GM12873 (cell line): ENCODE data around the gene SLC30A4.

Source experiments
- TF ChIP-seq, protein P1 (sequence below): IDR thresholded peaks from 2 replicates; pipeline ENCODE4 v1.5.1; 2012; ENCODE audit warnings: low read depth, mild to moderate bottlenecking, moderate library complexity, low read length, control low read depth; ENCODE audit not compliant: insufficient read depth; ENCODE audit errors: missing control alignments

The SLC30A4 gene

DNA sequence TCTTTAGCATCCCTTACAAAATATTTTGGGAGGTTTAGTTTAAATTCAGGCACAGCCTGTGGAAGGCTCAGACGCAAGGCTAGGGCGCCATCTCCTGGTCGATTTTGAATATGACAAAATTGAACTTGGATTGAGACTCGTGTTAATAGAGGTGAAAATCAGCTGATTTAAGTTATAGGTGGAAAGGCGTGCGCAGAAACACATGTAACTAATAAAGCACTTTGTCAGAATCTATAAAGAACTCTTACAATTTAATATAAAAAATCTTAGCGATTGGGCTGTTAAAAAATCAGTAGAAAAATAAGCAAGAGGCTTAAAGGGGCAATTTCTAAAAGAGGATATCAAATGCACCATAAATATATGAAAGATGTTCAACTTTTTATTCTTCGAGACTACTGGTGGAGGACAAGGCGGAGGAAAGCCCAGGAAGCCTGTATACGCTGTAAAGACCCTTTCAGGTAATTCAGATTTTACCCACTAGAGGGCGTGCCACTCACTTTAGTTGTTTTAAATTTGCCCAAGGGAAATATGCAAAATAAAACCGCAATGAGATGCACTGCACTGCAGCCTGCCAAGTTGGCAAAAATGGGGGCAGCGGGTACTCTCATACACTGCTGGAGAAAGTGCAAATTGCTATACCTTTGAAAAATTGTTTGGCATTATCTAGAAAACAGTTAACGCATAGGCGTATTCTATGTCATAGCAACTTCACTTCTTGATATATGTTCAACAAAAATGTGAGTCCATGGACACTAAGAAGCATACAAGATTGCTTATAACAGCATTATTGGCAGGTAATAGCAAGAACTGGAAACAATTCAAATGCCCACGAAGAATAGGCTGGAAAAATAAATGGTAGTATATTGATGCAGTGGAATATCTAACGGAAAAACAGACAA lies 64.7 kb downstream of the SLC30A4 start:
- TF ChIP-seq, protein P1, sequence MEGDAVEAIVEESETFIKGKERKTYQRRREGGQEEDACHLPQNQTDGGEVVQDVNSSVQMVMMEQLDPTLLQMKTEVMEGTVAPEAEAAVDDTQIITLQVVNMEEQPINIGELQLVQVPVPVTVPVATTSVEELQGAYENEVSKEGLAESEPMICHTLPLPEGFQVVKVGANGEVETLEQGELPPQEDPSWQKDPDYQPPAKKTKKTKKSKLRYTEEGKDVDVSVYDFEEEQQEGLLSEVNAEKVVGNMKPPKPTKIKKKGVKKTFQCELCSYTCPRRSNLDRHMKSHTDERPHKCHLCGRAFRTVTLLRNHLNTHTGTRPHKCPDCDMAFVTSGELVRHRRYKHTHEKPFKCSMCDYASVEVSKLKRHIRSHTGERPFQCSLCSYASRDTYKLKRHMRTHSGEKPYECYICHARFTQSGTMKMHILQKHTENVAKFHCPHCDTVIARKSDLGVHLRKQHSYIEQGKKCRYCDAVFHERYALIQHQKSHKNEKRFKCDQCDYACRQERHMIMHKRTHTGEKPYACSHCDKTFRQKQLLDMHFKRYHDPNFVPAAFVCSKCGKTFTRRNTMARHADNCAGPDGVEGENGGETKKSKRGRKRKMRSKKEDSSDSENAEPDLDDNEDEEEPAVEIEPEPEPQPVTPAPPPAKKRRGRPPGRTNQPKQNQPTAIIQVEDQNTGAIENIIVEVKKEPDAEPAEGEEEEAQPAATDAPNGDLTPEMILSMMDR = peak; percentile 63

DNA sequence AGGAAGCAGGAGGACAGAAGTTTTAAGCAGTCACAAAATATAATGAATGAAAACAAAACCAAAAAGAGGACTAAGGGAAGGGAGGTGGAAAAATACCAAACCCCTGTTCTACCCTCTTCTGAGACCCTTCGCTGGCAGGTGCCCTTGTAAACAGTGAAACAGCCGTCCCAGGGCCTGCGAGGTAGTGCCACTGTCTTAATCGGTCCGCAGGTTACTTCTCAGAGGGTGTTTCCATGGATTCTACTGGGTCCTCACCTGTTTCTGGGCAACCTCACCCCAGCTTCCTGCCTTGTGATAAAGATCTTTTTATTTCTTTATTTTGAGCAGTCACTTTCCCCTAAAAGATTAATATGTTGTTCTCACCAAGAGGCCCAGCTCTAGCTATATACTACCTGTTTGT lies 65.3 kb downstream of the SLC30A4 start:
- TF ChIP-seq, protein P1 = no peak

GRCh38 chr15:45456212-45457106 lies 66.1 kb downstream of the SLC30A4 start:
- TF ChIP-seq, protein P1 = no peak

DNA sequence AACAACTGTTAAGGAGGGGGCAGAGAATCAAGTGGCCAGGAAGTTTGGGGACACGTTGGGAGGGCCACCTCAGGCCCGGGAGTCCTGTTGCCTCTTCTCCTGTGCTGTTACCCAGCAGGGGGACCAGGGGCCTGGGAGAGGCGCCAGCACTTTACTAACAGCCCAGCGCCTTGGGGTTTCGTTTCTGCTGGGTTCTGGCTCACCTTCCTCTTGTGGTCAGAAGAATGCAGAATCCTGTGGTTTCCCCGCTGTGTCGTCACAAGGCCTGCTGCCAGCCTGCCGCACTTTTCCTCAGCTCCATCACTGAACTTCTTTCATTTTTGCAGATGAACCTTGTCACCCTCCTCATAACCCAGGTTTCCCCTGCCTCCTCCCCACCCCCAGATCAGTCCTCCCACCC lies 67.7 kb downstream of the SLC30A4 start:
- TF ChIP-seq, protein P1 = no peak

DNA sequence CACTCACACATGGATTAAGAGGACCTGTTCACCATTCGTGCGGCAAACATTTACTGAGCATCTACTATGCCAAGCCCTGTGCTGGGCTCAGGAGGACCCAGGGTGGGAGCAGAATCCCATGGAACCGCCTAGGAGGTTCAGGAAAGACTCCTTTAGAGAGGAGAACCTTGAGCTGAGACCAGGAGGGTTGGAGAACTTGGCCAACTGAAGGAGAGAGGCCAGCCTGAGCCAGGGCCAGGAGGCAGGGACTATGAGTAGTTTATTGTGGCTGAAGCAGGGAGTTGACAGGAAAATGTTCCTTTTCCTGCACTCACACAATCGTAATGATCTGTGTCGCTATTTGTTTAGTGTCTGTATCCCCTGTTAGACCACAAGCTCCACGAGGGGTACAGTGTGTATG lies 71.3 kb downstream of the SLC30A4 start:
- TF ChIP-seq, protein P1 = no peak

GRCh38 chr15:45449916-45450867 lies 72.4 kb downstream of the SLC30A4 start:
- TF ChIP-seq, protein P1 = no peak
